Lung (tissue), 12 donors: ENCODE measurements around the gene BAIAP2. TPM values are rescaled to one million over a fixed set of nuclear protein-coding genes. Genes with fewer than 3 reads are reported as not detected.
A peak's percentile ranks its signal among the peaks of the same experiment; 100 is the strongest.

Experiments used
- ATAC-seq: fragments of 200-7000 bp; cut with Tn5 transposase; one replicate; pipeline ENCODE4 v1.9.1; 2020; ENCODE audit warnings: moderate number of reproducible peaks; ENCODE audit not compliant: insufficient read depth, low FRiP score
- DNase-seq, 3 donors: peaks; one replicate each; pipeline ENCODE4 v3.0.0-alpha.2; 2013 to 2017
- H3K27ac ChIP-seq, 2 donors: one replicate each; pipeline ENCODE4 v1.5.1; 2013; ENCODE audit warnings: mild to moderate bottlenecking in 2 of 2, moderate library complexity in 2 of 2, control low read depth in 1 of 2, inconsistent platforms in 1 of 2, low read depth in 1 of 2, low read length in 1 of 2
- H3K27me3 ChIP-seq, 3 donors: one replicate each; pipeline ENCODE4 v1.5.1; 2013; ENCODE audit warnings: low read length in 2 of 3; ENCODE audit not compliant: control insufficient read depth in 3 of 3, insufficient read depth in 3 of 3
- H3K36me3 ChIP-seq, 4 donors: one replicate each; pipeline ENCODE4 v1.5.1; 2013; ENCODE audit warnings: low read length in 4 of 4, mild to moderate bottlenecking in 1 of 4, moderate library complexity in 1 of 4; ENCODE audit not compliant: control insufficient read depth in 4 of 4, insufficient read depth in 4 of 4
- H3K4me1 ChIP-seq, 5 donors: one replicate each; pipeline ENCODE4 v1.5.1; 2013; ENCODE audit warnings: low read length in 5 of 5, mild to moderate bottlenecking in 2 of 5, moderate library complexity in 1 of 5; ENCODE audit not compliant: control insufficient read depth in 5 of 5, insufficient read depth in 5 of 5
- H3K4me3 ChIP-seq: one replicate; pipeline ENCODE4 v1.5.1; 2013; ENCODE audit warnings: mild to moderate bottlenecking, control low read depth, moderate library complexity
- H3K9ac ChIP-seq, 2 donors: one replicate each; pipeline ENCODE4 v1.5.1; 2013; ENCODE audit warnings: low read length in 2 of 2, control low read depth in 1 of 2; ENCODE audit not compliant: insufficient read depth in 1 of 2
- H3K9me3 ChIP-seq, 4 donors: one replicate each; pipeline ENCODE4 v1.5.1; 2013; ENCODE audit warnings: low read length in 3 of 4, mild to moderate bottlenecking in 1 of 4, moderate library complexity in 1 of 4; ENCODE audit not compliant: control insufficient read depth in 4 of 4, insufficient read depth in 3 of 4
- WGBS, 2 donors: extraction: QIAGEN DNeasy Blood & Tissue Kit; methylation state at CpG; one replicate each; pipeline ENCODE4 v1.1.7; 2013; 5-methylcytosine and 5-hydroxymethylcytosine counted together
- polyA plus RNA-seq, 2 donors: library from polyadenylated mRNA; stranded (reverse); fragments of 200-250 nt; gene quantifications; one replicate each; pipeline ENCODE4 v1.2.1, GENCODE V29; 2013
- total RNA-seq, 2 donors: library from RNA; depleted of rRNA in 1 of 2; stranded (reverse); fragments of >200 nt in 1 of 2; gene quantifications; one replicate each; pipeline ENCODE4 v1.2.1, GENCODE V29; 2014 to 2021
- TF ChIP-seq, protein P1 (sequence below): IDR thresholded peaks from 2 replicates; pipeline ENCODE4 v1.5.1; 2012; ENCODE audit warnings: mild to moderate bottlenecking; ENCODE audit errors: control extremely low read depth, extremely low read depth
- donor health status: control.
- donor health status: control.
- donor health status: Bipolar disorder and iron deficiency.
- donor health status: healthy.
- donor health status: DM: yes; HTN: yes; CAD: no.

The BAIAP2 gene
- total and polyA plus RNA-seq, 4 donors = 59.2 to 141 (median 77.7) TPM

DNA sequence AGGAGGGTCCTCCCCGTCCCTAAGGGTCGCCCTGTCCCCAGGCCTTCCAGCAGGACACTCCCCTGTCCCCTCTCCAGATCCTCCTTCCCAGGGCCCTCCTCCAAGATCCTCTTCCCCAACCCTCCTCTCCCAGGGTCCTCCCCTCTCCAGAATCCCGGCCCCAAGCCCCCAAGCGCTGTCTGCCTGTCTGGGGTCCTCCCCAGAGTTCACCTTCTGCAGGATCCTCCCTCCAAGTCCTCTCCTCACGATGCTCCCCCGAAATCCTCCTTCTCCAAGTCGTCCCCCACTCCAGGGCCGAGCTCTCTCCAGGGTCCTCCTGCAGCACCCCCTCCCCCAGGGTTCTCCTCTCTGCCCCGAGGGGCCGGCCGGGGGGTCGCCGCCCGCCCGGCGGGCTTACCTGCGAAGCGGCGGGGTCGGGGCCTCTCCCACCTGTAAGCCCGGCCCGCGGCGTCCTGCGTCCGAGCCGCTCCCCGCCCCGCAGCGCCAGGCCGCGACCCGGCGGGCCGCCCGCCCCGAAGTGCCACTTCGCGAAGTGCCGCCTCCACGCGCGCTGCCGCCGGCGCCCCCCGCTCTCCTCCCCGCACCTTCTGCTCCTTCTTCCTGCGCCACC, 678 bp upstream of the BAIAP2 start:
- 0 to 1% methylated on average over 38 to 49 of the region's 49 CpGs for WGBS, 2 donors
- TF ChIP-seq, protein P1, sequence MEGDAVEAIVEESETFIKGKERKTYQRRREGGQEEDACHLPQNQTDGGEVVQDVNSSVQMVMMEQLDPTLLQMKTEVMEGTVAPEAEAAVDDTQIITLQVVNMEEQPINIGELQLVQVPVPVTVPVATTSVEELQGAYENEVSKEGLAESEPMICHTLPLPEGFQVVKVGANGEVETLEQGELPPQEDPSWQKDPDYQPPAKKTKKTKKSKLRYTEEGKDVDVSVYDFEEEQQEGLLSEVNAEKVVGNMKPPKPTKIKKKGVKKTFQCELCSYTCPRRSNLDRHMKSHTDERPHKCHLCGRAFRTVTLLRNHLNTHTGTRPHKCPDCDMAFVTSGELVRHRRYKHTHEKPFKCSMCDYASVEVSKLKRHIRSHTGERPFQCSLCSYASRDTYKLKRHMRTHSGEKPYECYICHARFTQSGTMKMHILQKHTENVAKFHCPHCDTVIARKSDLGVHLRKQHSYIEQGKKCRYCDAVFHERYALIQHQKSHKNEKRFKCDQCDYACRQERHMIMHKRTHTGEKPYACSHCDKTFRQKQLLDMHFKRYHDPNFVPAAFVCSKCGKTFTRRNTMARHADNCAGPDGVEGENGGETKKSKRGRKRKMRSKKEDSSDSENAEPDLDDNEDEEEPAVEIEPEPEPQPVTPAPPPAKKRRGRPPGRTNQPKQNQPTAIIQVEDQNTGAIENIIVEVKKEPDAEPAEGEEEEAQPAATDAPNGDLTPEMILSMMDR = no peak
- Histone ChIP-seq H3K36me3 (peaks cover 0 to 6% (median 2%) of the 10 kb centered on the region in 4 donors), H3K27me3 (no peaks in the 10 kb centered on the region), H3K9me3 (no peaks in the 10 kb centered on the region), H3K4me1 (peaks cover 0 to 45% (median 30%) of the 10 kb centered on the region in 5 donors), H3K4me3 (peak overlapping the region; percentile 56), H3K27ac (peak overlapping the region in 1 of 2 donors; percentile 41), H3K9ac (peak overlapping the region in 1 of 2 donors; percentile 36)
- DNase-seq (no peak), ATAC-seq (peak; percentile 32)

DNA sequence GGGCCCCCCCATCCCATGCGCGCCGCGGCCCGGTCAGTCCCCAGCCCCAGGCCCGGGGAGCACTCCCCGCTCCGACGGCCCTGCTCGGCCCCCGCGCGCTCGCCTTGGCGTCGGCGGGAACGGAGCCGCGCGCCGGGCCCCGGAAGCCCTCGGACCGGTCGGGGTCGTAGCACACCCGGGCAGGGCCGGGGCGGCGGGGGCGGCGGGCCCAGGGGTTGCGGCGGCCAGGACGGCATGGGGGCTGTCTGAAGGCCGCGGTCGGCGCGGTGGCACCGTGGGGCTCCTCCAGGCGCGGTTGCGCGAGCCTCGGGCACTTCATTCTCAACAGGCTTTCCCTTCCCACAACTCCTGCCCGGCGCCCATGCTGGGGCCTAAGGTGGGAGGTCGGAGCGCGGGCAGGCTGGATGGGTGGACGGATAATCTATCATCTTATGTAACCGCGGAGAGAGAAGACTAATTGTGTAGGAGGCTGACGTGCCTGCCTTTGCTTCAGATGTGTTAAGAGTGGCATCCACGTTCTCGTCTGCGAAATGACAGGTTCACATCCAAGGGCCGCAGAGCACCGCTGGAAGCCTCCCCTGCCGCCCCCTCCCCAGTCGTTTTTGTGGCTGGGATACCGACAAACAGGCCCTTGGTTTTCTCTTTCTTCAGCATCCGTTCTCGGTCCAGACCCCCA, 708 bp downstream of the BAIAP2 start:
- Histone ChIP-seq H3K4me3 (peak overlapping the region; percentile 65), H3K36me3 (peaks cover 0 to 6% (median 2%) of the 10 kb centered on the region in 4 donors), H3K9ac (no peak overlapping the region), H3K9me3 (no peaks in the 10 kb centered on the region), H3K4me1 (peaks cover 0 to 51% (median 26%) of the 10 kb centered on the region in 5 donors), H3K27me3 (no peaks in the 10 kb centered on the region), H3K27ac (peak overlapping the region in 1 of 2 donors; percentile 79)
- DNase-seq (no peak), ATAC-seq (no peak)
- WGBS, 2 donors = 7 to 25% methylated on average over 32 to 66 of the region's 66 CpGs
- TF ChIP-seq, protein P1 = no peak

DNA sequence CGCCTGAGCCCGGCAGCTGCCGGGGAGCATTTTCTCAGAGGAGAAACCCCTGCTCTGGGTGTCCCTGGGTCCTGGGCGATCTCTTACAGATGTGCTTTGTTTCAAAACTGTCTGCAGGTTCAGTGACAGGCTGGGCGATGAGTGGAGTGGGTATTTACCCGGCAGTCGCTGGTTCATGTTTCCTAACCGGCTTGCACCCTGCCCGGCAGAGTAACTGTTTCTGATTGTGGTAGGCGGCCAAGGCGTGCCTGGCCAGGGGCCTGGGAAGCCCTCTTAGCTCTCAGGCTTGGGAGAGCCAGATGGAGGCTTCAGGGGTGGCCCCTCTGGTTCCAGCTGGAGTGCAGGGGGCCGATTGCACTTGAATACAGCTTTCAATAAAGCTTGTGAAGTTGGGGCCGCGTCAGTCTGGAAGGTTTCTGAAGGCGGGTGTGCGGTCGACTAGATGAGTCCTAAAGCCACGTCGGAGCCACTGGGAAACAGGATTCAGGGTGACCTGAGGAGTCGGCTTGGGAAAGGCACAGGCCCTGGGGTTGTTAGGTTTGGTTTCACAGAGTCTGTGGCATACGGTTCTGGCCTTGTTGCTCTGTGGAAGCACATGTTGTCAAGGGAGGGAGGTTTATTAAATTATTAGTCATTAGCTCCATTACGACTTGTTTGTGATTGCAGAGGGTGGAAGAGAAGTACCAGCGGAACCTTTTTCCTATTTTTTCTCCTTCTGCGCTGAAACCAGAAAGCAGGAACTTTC, 1.4 kb downstream of the BAIAP2 start:
- peaks cover 0 to 6% (median 2%) of the 10 kb centered on the region in 4 donors for H3K36me3 ChIP-seq
- no peak overlapping the region for H3K9ac ChIP-seq
- H3K4me1 ChIP-seq = peaks cover 0 to 53% (median 25%) of the 10 kb centered on the region in 5 donors
- H3K27me3 ChIP-seq = no peaks in the 10 kb centered on the region
- H3K9me3 ChIP-seq = no peaks in the 10 kb centered on the region
- peak overlapping the region in 1 of 2 donors; percentile 79 for H3K27ac ChIP-seq
- peak overlapping the region; percentile 62 for H3K4me3 ChIP-seq
- DNase-seq (no peak), ATAC-seq (no peak)
- TF ChIP-seq, protein P1 = no peak
- WGBS, 2 donors = 50 to 69% methylated on average over 24 of the region's 24 CpGs
